Gastroesophageal sphincter (tissue), 4 donors: ENCODE measurements around the gene EXOSC7. TPM values are rescaled to one million over a fixed set of nuclear protein-coding genes. Genes with fewer than 3 reads are reported as not detected.
"Not testable (repeated sequence)": the region's sequence is repeated elsewhere in the genome, so short reads cannot be mapped to it uniquely, and the experiment has no call there.

Source experiments
- ATAC-seq: fragments of 150-250 bp; one replicate; pipeline ENCODE4 v1.9.1; 2016; ENCODE audit warnings: mild to moderate bottlenecking, moderate library complexity
- H3K27ac ChIP-seq, 4 donors: fragments of 200-600 bp; sonication (generic) in 3 of 4; 1 replicate in 3 of 4; 2 replicates in 1 of 4; pipeline ENCODE4 v1.5.1; 2016 to 2019
- H3K27me3 ChIP-seq: fragments of 200-600 bp; sonication (generic); one replicate; pipeline ENCODE4 v1.5.1; 2019
- H3K36me3 ChIP-seq, 2 donors: fragments of 200-600 bp; sonication (generic); one replicate each; pipeline ENCODE4 v1.5.1; 2019; ENCODE audit warnings: control low read depth in 1 of 2
- H3K4me1 ChIP-seq, 3 donors: fragments of 200-600 bp; sonication (generic); 1 replicate in 2 of 3; 2 replicates in 1 of 3; pipeline ENCODE4 v1.5.1; 2016 to 2019; ENCODE audit warnings: control low read depth in 2 of 3
- H3K4me3 ChIP-seq, 2 donors: fragments of 200-600 bp; sonication (generic); one replicate each; pipeline ENCODE4 v1.5.1; 2019; ENCODE audit warnings: mild to moderate bottlenecking in 1 of 2, moderate library complexity in 1 of 2
- H3K9me3 ChIP-seq, 3 donors: fragments of 200-600 bp; sonication (generic); one replicate each; pipeline ENCODE4 v1.5.1; 2017 to 2019; ENCODE audit warnings: control low read depth in 2 of 3
- EP300 ChIP-seq: sonication (generic); formaldehyde crosslinking; IDR thresholded peaks from one replicate; pipeline ENCODE4 v1.6.1; 2017; ENCODE audit warnings: antibody characterized with exemption, mild to moderate bottlenecking
- POLR2A ChIP-seq, 2 donors: fragments of 450-650 bp; IDR thresholded peaks; one replicate each; pipeline ENCODE4 v1.6.1; 2017; ENCODE audit warnings: antibody characterized with exemption in 2 of 2, mild to moderate bottlenecking in 2 of 2, moderate library complexity in 1 of 2
- POLR2AphosphoS5 ChIP-seq: sonication (generic); formaldehyde crosslinking; IDR thresholded peaks from one replicate; pipeline ENCODE4 v1.6.1; 2017; ENCODE audit warnings: antibody characterized with exemption
- WGBS, 2 donors: methylation state at CpG; one replicate each; pipeline ENCODE4 v1.1.5; 2018; ENCODE audit warnings: low coverage in 1 of 2; 5-methylcytosine and 5-hydroxymethylcytosine counted together
- total RNA-seq, 4 donors: library from RNA; depleted of rRNA; stranded (reverse); fragments of >200 nt; gene quantifications; one replicate each; pipeline ENCODE4 v1.1.0, GENCODE V29; 2016
- TF ChIP-seq, protein P1 (sequence below), 4 experiments: fragments of 200-600 bp in 2 of 4; fragments of 450-650 bp in 2 of 4; sonication (generic) in 1 of 4; IDR thresholded peaks; one replicate each; pipeline ENCODE4 v1.5.1; 2017 to 2019; ENCODE audit warnings: antibody characterized with exemption in 4 of 4, mild to moderate bottlenecking in 2 of 4, moderate library complexity in 2 of 4

EXOSC7 gene
- total RNA-seq, 4 donors from 2014 or later, result 40.6 to 52.8 (median 46.0) TPM

DNA sequence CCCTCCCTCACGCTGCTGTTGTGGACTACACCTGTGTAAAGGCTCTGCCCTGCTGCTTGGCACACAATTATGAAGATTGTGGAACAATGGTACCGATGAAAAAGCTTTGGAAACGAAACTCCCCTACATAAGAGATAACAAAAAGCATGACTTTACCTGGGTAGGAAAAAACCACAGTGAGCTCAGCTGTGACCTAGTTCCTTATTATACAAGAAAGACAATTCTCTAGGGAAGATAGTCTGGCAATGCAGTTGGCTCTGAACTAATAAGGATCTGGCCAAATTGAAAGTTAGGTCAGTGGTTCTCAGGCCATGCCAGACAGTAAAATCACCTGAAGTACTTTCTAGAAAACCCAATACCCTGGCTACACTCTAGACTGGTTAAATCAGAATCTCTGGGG is 66.1 kb downstream of the EXOSC7 start:
- Histone ChIP-seq H3K9me3 (no peaks in the 10 kb centered on the region), H3K27me3 (no peaks in the 10 kb centered on the region), H3K36me3 (no peaks in the 10 kb centered on the region), H3K4me1 (peaks cover 0 to 43% (median 4%) of the 10 kb centered on the region in 3 donors), H3K4me3 (no peak overlapping the region), H3K27ac (no peak overlapping the region)
- WGBS, 2 donors, result 82% methylated on average over 3 of the region's 3 CpGs; no CpG with 5 or more reads in 1 of the 2 donors
- TF ChIP-seq POLR2A (IDR thresholded peaks at IDR 0.05) (no peak), EP300 (no peak), POLR2AphosphoS5 (no peak)
- TF ChIP-seq, protein P1, sequence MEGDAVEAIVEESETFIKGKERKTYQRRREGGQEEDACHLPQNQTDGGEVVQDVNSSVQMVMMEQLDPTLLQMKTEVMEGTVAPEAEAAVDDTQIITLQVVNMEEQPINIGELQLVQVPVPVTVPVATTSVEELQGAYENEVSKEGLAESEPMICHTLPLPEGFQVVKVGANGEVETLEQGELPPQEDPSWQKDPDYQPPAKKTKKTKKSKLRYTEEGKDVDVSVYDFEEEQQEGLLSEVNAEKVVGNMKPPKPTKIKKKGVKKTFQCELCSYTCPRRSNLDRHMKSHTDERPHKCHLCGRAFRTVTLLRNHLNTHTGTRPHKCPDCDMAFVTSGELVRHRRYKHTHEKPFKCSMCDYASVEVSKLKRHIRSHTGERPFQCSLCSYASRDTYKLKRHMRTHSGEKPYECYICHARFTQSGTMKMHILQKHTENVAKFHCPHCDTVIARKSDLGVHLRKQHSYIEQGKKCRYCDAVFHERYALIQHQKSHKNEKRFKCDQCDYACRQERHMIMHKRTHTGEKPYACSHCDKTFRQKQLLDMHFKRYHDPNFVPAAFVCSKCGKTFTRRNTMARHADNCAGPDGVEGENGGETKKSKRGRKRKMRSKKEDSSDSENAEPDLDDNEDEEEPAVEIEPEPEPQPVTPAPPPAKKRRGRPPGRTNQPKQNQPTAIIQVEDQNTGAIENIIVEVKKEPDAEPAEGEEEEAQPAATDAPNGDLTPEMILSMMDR (IDR thresholded peaks at IDR 0.05), result no peak
- no peak for ATAC-seq

DNA sequence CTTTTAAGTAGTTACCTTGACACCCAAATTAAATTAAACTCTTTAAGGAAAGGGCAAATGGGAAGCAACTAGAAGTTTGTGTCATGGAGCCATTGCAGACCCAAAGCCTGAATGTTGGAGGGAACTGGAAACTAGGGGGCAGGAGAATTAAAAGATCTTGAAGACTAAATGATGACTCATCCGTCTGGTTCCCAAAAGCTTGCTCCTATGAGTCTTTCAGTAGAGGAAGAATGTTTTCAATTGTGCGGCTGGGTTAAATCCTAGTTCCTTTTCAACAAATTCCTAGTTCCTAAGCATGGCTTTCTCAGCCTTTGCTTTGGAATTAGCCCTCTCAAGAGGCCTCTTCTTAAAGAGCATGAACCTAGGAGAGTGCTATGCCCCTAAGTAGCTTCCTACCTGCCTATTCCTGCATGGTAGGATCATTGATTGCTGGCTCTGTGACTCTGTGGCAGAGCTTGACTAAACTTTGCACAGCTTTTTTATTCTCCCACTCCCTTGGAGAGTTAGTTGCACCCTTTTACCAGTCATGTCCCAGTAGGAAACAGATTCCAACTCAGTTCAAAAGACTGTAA is 67.8 kb downstream of the EXOSC7 start:
- WGBS, 2 donors, result 11 to 50% methylated on average over 1 to 2 of the region's 2 CpGs

DNA sequence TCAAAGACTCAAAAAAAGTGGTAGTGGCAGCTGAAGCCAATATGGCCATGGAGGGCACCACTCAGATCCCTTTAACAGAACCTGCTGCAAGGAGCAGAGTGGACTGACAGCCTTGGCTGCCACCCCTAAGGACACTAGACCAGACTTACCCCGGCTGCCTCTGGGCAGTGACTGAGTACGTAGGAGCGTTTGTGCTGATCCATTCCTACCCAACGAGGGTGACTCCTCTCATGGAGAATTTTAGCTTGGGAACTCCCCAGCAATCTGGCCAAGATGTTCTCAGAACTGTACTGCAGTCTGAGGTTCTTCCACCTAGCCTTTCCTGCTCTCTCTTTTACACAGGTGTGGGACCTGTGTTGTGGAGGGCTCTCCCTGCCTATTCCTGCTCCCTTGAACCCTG is 72.2 kb downstream of the EXOSC7 start:
- TF ChIP-seq EP300, result no peak
- TF ChIP-seq, protein P1 (IDR thresholded peaks at IDR 0.05), result no peak
- TF ChIP-seq POLR2AphosphoS5, result no peak
- TF ChIP-seq POLR2A (IDR thresholded peaks at IDR 0.05), result no peak

More for the DNA sequence above, 67.8 kb downstream of the EXOSC7 start:
- ATAC-seq, result no peak
- Histone ChIP-seq H3K9me3 (no peaks in the 10 kb centered on the region), H3K27ac (peak overlapping the region in 2 of 4 donors; percentile 46 to 49), H3K4me1 (peaks cover 0 to 32% (median 4%) of the 10 kb centered on the region in 3 donors), H3K27me3 (no peaks in the 10 kb centered on the region), H3K36me3 (no peaks in the 10 kb centered on the region), H3K4me3 (no peak overlapping the region)
- TF ChIP-seq EP300 (no peak), POLR2AphosphoS5 (no peak), POLR2A (IDR thresholded peaks at IDR 0.05) (no peak)
- TF ChIP-seq, protein P1 (IDR thresholded peaks at IDR 0.05), result peak in 1 of 4 experiments; percentile 44

DNA sequence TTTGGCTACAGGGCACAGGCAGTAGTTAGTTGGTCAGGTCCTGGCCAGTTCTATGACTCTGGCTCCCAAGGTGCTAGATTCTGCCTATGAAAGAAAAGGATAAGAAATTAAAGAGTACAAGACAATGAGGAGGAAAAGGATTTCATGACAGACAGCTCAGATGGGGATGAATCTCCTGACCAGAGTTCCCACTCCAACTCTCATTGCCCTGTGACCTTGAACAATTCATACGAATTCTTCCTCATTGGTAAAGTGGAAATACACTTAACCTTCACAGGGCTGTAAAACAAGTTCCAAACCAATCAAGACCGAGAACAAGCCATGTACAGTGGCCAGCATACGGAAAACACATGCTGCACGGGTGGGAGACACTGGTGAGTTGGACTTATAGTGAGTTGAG is 73.8 kb downstream of the EXOSC7 start:
- Histone ChIP-seq H3K9me3 (no peaks in the 10 kb centered on the region), H3K36me3 (no peaks in the 10 kb centered on the region), H3K4me3 (no peak overlapping the region), H3K27ac (no peak overlapping the region), H3K4me1 (peaks cover 0 to 13% (median 5%) of the 10 kb centered on the region in 3 donors), H3K27me3 (no peaks in the 10 kb centered on the region)
- TF ChIP-seq EP300 (no peak), POLR2A (IDR thresholded peaks at IDR 0.05) (no peak), POLR2AphosphoS5 (no peak)
- TF ChIP-seq, protein P1 (IDR thresholded peaks at IDR 0.05), result no peak
- no peak for ATAC-seq
- WGBS, 2 donors, result 91 to 100% methylated on average over 2 to 4 of the region's 4 CpGs

More for the DNA sequence above, 72.2 kb downstream of the EXOSC7 start:
- H3K4me3 ChIP-seq, result no peak overlapping the region
- H3K27ac ChIP-seq, result no peak overlapping the region
- WGBS, 2 donors, result 32 to 33% methylated on average over 3 of the region's 4 CpGs
- ATAC-seq, result no peak
- no peaks in the 10 kb centered on the region for H3K27me3 ChIP-seq
- no peaks in the 10 kb centered on the region for H3K36me3 ChIP-seq
- H3K4me1 ChIP-seq, result peaks cover 0 to 10% (median 4%) of the 10 kb centered on the region in 3 donors
- no peaks in the 10 kb centered on the region for H3K9me3 ChIP-seq

DNA sequence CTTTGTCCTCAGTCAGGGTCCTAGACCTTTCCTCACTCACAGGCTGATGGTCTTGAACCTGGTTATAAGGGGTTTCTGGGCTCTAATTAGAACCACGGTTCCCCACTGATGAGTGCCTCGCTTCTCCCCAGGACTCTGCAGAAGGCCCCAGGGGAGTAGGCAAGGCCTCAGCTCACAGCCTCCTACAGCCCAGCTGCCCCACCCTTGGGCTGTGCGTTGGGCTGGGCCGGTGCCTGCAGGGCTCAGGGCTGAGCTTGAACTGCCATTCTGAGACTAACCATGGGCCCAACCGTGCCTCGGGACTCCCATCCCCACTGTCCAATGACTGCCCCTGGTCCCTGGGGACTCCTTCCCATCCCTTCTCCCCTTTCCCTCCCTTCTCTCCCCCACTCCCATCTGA is 75.6 kb downstream of the EXOSC7 start:
- Histone ChIP-seq H3K4me3 (no peak overlapping the region), H3K9me3 (no peaks in the 10 kb centered on the region), H3K4me1 (peaks cover 3 to 31% (median 18%) of the 10 kb centered on the region in 3 donors), H3K27ac (no peak overlapping the region), H3K36me3 (no peaks in the 10 kb centered on the region), H3K27me3 (no peaks in the 10 kb centered on the region)
- WGBS, 2 donors, result 80% methylated on average over 1 of the region's 6 CpGs; no CpG with 5 or more reads in 1 of the 2 donors
- no peak for TF ChIP-seq EP300
- TF ChIP-seq, protein P1 (IDR thresholded peaks at IDR 0.05), result no peak
- TF ChIP-seq POLR2A (IDR thresholded peaks at IDR 0.05), result no peak
- TF ChIP-seq POLR2AphosphoS5, result no peak
- ATAC-seq, result no peak

DNA sequence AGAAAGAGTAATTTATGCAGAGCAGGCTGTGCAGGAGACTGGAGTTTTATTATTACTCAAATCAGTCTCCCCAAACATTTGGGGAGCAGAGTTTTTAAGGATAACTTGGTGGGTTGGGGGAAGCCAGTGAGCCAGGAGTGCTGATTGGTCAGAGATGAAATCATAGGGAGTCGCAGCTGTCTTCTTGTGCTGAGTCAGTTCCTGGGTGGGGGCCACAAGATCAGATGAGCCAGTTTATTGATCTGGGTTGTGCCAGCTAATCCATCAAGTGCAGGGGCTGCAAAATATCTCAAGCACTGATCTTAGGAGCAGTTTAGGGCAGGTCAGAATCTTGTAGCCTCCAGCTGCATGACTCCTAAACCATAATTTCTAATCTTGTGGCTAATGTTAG is 77.8 kb downstream of the EXOSC7 start:
- not testable (repeated sequence) for ATAC-seq, H3K4me3 ChIP-seq, H3K9me3 ChIP-seq, H3K36me3 ChIP-seq, H3K27me3 ChIP-seq
- WGBS, 2 donors, result 71 to 80% methylated on average over 1 of the region's 1 CpG
- Histone ChIP-seq H3K27ac (peak overlapping the region in 2 of 4 donors; percentile 69 to 77), H3K4me1 (peaks cover 3 to 53% (median 18%) of the 10 kb centered on the region in 3 donors)
